HepG2 (cell line): Measurements from ENCODE around the gene RNU6-1. TPM values are rescaled to one million over a fixed set of nuclear protein-coding genes. Genes with fewer than 3 reads are reported as not detected.

Experiments
- AGO2 ChIP-seq: fragments of 200-400 bp; formaldehyde crosslinking; optimal IDR thresholded peaks from 2 replicates; pipeline ENCODE3; 2017; ENCODE audit warnings: mild to moderate bottlenecking, low read depth, low read length, moderate library complexity
- EHMT2 ChIP-seq: fragments of 200-600 bp; sonication (generic); IDR thresholded peaks from 2 replicates; pipeline ENCODE4 v1.7.0; 2017; ENCODE audit warnings: antibody characterized with exemption, low read depth, low read length, borderline replicate concordance
- FOXA1 ChIP-seq, 2 experiments: fragments of 450-650 bp in 1 of 2; sonication (generic) in 1 of 2; formaldehyde crosslinking in 1 of 2; IDR thresholded peaks; 2 replicates each; pipeline versions ENCODE4 v1.4.0 to v1.6.1; 2016 to 2020; ENCODE audit warnings: missing genetic modification reagents in 1 of 2
- GABPB1 ChIP-seq: IDR thresholded peaks from 2 replicates; pipeline ENCODE4 v1.6.1; 2016; ENCODE audit warnings: mild to moderate bottlenecking, missing genetic modification reagents, moderate library complexity, missing compliant biosample characterization
- HNF4G ChIP-seq, 2 experiments: sonication (generic) in 1 of 2; formaldehyde crosslinking in 1 of 2; IDR thresholded peaks; 2 replicates each; pipeline versions ENCODE4 v1.4.0 to v1.6.1; 2011 to 2020; ENCODE audit warnings: borderline replicate concordance in 2 of 2, low read depth in 2 of 2, mild to moderate bottlenecking in 2 of 2, low read length in 1 of 2, missing genetic modification reagents in 1 of 2, moderate library complexity in 1 of 2
- HNRNPK ChIP-seq: fragments of 200-400 bp; formaldehyde crosslinking; IDR thresholded peaks from 2 replicates; pipeline ENCODE4 v1.6.1; 2018; ENCODE audit warnings: low read length, low read depth, moderate library complexity, mild to moderate bottlenecking; ENCODE audit not compliant: poor library complexity, severe bottlenecking
- KDM3A ChIP-seq: IDR thresholded peaks from 2 replicates; pipeline ENCODE4 v1.6.1; 2018; ENCODE audit warnings: low read depth, missing compliant biosample characterization
- KDM6A ChIP-seq: IDR thresholded peaks from 2 replicates; pipeline ENCODE4 v1.6.1; 2016; ENCODE audit warnings: low read depth
- KLF6 ChIP-seq: IDR thresholded peaks from 2 replicates; pipeline ENCODE4 v1.8.0; 2016; ENCODE audit warnings: missing biosample characterization, missing genetic modification reagents
- MIER2 ChIP-seq: IDR thresholded peaks from 2 replicates; pipeline ENCODE4 v1.6.1; 2016; ENCODE audit warnings: missing biosample characterization, missing genetic modification reagents
- MZF1 ChIP-seq: sonication (generic); formaldehyde crosslinking; IDR thresholded peaks from 2 replicates; pipeline ENCODE4 v1.8.1; 2023; ENCODE audit warnings: mild to moderate bottlenecking, missing genetic modification reagents, borderline replicate concordance
- NCOA5 ChIP-seq: sonication (generic); formaldehyde crosslinking; IDR thresholded peaks from 2 replicates; pipeline ENCODE4 v1.4.0; 2020; ENCODE audit warnings: missing genetic modification reagents
- NR2C2 ChIP-seq: sonication (generic); formaldehyde crosslinking; IDR thresholded peaks from 2 replicates; pipeline ENCODE4 v1.4.0; 2020; ENCODE audit warnings: missing genetic modification reagents, mild to moderate bottlenecking, moderate library complexity, borderline replicate concordance
- PRMT3 ChIP-seq: sonication (generic); formaldehyde crosslinking; IDR thresholded peaks from 2 replicates; pipeline ENCODE4 v1.8.1; 2022; ENCODE audit warnings: low read depth, mild to moderate bottlenecking, moderate library complexity, missing genetic modification reagents, borderline replicate concordance
- SETDB1 ChIP-seq: sonication (generic); formaldehyde crosslinking; IDR thresholded peaks from 2 replicates; pipeline ENCODE4 v1.5.1; 2020; ENCODE audit warnings: missing genetic modification reagents, mild to moderate bottlenecking, borderline replicate concordance
- SYNCRIP ChIP-seq: fragments of 200-400 bp; formaldehyde crosslinking; IDR thresholded peaks from 2 replicates; pipeline ENCODE4 v1.6.1; 2018; ENCODE audit warnings: mild to moderate bottlenecking, low read depth, low read length; ENCODE audit not compliant: insufficient read depth
- ZNF335 ChIP-seq: sonication (generic); formaldehyde crosslinking; IDR thresholded peaks from 2 replicates; pipeline ENCODE4 v1.4.0; 2020; ENCODE audit warnings: missing genetic modification reagents
- ZNF510 ChIP-seq: sonication (generic); formaldehyde crosslinking; IDR thresholded peaks from 2 replicates; pipeline ENCODE4 v1.4.0; 2020; ENCODE audit warnings: low read depth, mild to moderate bottlenecking, missing genetic modification reagents
- ZNF572 ChIP-seq: sonication (generic); formaldehyde crosslinking; IDR thresholded peaks from 2 replicates; pipeline ENCODE4 v1.5.1; 2020; ENCODE audit warnings: mild to moderate bottlenecking, missing genetic modification reagents
- ZNF615 ChIP-seq: sonication (generic); formaldehyde crosslinking; IDR thresholded peaks from 2 replicates; pipeline ENCODE4 v1.5.0; 2020; ENCODE audit warnings: mild to moderate bottlenecking, missing genetic modification reagents, borderline replicate concordance
- polyA plus RNA-seq, 8 experiments: library from polyadenylated mRNA; depleted of rRNA in 3 of 8; stranded (reverse) in 7 of 8; unstranded in 1 of 8; fragments of >200 nt; fragmentation: Illumina TruSeq in 4 of 8; extraction: Trizol in 4 of 8; gene quantifications; 2 replicates each; pipeline versions ENCODE4 v1.2.1 to v1.2.3, GENCODE V29; 2011 to 2016; ENCODE audit warnings: low read depth in 4 of 8, missing spikeins in 1 of 8, mixed read lengths in 1 of 8; ENCODE audit not compliant: insufficient read depth in 1 of 8
- total RNA-seq, 5 experiments: library from RNA; depleted of rRNA; stranded (reverse); fragments of >200 nt; fragmentation: Illumina TruSeq; extraction: Trizol; gene quantifications; 2 replicates each; pipeline ENCODE4 v1.2.3, GENCODE V29; 2016; ENCODE audit warnings: low read depth in 1 of 5
- TF ChIP-seq, protein P1 (sequence below): sonication (generic); formaldehyde crosslinking; IDR thresholded peaks from 2 replicates; pipeline ENCODE4 v1.4.0; 2020; ENCODE audit warnings: missing genetic modification reagents
- TF ChIP-seq, protein P2 (sequence below): sonication (generic); formaldehyde crosslinking; IDR thresholded peaks from 2 replicates; pipeline ENCODE4 v1.4.0; 2020; ENCODE audit warnings: missing genetic modification reagents, borderline replicate concordance
- TF ChIP-seq, protein P3 (sequence below): IDR thresholded peaks from 2 replicates; pipeline ENCODE4 v1.6.1; 2016

The RNU6-1 gene
- total and polyA plus RNA-seq, 2 of the 13 experiments (the other 11 are each of a cell fraction or from before 2014, with no cell fraction given) = under 0.01 TPM; not detected in 1

GRCh38 chr15:67843571-67844387 is 3.9 kb upstream of the RNU6-1 start (continued):
- TF ChIP-seq NCOA5 = no peak
- no peak for TF ChIP-seq SETDB1 (CRISPR knock-in tag)
- TF ChIP-seq, protein P1, sequence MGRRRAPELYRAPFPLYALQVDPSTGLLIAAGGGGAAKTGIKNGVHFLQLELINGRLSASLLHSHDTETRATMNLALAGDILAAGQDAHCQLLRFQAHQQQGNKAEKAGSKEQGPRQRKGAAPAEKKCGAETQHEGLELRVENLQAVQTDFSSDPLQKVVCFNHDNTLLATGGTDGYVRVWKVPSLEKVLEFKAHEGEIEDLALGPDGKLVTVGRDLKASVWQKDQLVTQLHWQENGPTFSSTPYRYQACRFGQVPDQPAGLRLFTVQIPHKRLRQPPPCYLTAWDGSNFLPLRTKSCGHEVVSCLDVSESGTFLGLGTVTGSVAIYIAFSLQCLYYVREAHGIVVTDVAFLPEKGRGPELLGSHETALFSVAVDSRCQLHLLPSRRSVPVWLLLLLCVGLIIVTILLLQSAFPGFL = no peak
- TF ChIP-seq NR2C2 = peak; percentile 51; the same call in 1 of the 2 replicates
- TF ChIP-seq HNRNPK = no peak
- TF ChIP-seq, protein P2, sequence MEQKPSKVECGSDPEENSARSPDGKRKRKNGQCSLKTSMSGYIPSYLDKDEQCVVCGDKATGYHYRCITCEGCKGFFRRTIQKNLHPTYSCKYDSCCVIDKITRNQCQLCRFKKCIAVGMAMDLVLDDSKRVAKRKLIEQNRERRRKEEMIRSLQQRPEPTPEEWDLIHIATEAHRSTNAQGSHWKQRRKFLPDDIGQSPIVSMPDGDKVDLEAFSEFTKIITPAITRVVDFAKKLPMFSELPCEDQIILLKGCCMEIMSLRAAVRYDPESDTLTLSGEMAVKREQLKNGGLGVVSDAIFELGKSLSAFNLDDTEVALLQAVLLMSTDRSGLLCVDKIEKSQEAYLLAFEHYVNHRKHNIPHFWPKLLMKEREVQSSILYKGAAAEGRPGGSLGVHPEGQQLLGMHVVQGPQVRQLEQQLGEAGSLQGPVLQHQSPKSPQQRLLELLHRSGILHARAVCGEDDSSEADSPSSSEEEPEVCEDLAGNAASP (CRISPR knock-in tag) = peak; percentile 72; the same call in 1 of the 2 replicates
- TF ChIP-seq MZF1 = no peak
- peak; percentile 61 for TF ChIP-seq KDM6A (CRISPR knock-in tag)
- no peak for TF ChIP-seq KDM3A (CRISPR knock-in tag)
- no peak for TF ChIP-seq MIER2 (CRISPR knock-in tag)
- no peak for TF ChIP-seq KLF6 (CRISPR knock-in tag)
- TF ChIP-seq AGO2 = no peak
- no peak for TF ChIP-seq ZNF572 (CRISPR knock-in tag)
- TF ChIP-seq ZNF335 = 0 out of 2 replicates have a peak, but pooled peaks have one; percentile 28
- TF ChIP-seq, protein P3, sequence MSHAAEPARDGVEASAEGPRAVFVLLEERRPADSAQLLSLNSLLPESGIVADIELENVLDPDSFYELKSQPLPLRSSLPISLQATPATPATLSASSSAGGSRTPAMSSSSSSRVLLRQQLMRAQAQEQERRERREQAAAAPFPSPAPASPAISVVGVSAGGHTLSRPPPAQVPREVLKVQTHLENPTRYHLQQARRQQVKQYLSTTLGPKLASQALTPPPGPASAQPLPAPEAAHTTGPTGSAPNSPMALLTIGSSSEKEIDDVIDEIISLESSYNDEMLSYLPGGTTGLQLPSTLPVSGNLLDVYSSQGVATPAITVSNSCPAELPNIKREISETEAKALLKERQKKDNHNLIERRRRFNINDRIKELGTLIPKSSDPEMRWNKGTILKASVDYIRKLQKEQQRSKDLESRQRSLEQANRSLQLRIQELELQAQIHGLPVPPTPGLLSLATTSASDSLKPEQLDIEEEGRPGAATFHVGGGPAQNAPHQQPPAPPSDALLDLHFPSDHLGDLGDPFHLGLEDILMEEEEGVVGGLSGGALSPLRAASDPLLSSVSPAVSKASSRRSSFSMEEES = peak; percentile 65
- no peak for TF ChIP-seq FOXA1 (IDR thresholded peaks at IDR 0.05)
- peak; percentile 63 for TF ChIP-seq FOXA1 (CRISPR knock-in tag; IDR thresholded peaks at IDR 0.05)
- no peak for TF ChIP-seq SYNCRIP
- peak; percentile 26; the same call in 1 of the 2 replicates for TF ChIP-seq GABPB1 (CRISPR knock-in tag)
- no peak for TF ChIP-seq EHMT2
- TF ChIP-seq ZNF615 = no peak
- TF ChIP-seq PRMT3 = no peak
- TF ChIP-seq ZNF510 (CRISPR knock-in tag) = no peak
- 0 out of 2 replicates have a peak, but pooled peaks have one; percentile 39 for TF ChIP-seq HNF4G (IDR thresholded peaks at IDR 0.05; ENCODE audit: borderline replicate concordance, low read depth, low read length)
- peak; percentile 33; the same call in 1 of the 2 replicates for TF ChIP-seq HNF4G (CRISPR knock-in tag; IDR thresholded peaks at IDR 0.05; ENCODE audit: borderline replicate concordance, low read depth)
